ENCODE measurements around the gene AMIGO1.

AMIGO1 gene

DNA sequence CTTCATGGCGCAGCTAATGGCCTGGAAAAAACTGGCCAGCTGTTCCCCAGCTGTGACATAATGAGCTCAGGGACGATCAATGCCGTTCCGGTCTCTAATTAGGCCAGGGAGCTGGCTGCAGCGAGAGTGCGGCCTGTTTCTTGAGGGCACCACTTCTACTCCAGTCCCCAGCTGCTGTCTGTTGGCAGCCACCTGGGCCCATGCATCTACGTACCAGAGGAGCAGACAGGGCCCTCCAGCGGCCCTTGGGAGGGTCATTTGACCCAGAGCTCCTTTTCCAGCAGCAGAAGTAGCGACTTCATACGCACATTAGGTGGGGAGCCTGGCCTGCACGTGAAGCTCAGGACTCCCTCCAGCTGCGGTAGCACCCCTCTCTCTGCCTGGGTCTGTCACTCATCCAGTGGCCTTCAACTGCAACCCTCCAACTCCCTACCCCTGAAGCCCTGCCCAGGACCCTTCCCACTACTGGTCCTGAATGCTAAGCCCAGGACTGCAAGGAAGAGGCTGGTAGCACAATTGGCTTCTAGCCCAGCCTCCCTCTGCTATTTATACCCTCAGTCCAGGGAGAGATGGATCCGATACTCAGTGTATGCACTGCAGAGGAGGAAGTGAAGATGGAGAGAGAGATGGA lies 21.0 kb upstream of the AMIGO1 start:
- FAIRE-seq (no peak), DNase-seq (ENCODE audit: insufficient read length) (no peak)
- TF ChIP-seq POLR2AphosphoS5 (IDR thresholded peaks at IDR 0.05; ENCODE audit: low read depth, low read length) (no peak), TAF1 (IDR thresholded peaks at IDR 0.05; ENCODE audit: borderline replicate concordance, low read depth, low read length) (no peak), POLR2A (IDR thresholded peaks at IDR 0.05; ENCODE audit: low read depth, low read length) (no peak)

DNA sequence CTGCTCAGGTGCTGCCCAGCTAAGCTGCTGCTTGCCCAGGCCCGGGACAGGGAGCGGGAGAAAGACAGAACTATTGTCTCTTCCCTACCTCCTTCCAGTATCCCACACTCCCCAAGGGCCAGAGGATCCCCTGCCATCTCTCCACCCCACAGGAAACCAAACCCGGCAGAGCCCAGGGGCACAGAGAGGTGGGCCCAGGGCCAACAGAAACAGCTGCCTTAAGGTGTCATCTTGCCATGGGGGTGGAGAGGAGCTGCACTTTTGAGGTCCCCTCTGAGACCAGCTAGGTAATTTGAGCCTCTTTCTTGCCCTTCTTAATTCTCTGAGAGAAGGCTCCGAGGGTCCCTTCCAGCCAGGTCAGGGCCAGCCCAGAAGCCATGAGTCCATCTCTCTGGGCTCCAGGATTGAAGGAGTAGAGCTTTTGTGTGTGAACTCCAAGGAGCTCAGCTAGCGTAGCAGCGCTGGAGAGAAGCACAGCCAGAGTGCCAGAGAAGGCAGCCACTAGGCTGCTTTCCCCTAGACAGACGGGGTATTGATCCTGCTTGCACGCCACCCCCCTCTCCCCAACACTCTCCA lies 20.4 kb upstream of the AMIGO1 start:
- no peak for FAIRE-seq
- TF ChIP-seq POLR2AphosphoS5 (IDR thresholded peaks at IDR 0.05; ENCODE audit: low read depth, low read length): no peak
- TF ChIP-seq TAF1 (IDR thresholded peaks at IDR 0.05; ENCODE audit: borderline replicate concordance, low read depth, low read length): no peak
- TF ChIP-seq POLR2A (IDR thresholded peaks at IDR 0.05; ENCODE audit: low read depth, low read length): no peak
- no peak for DNase-seq (ENCODE audit: insufficient read length)

- FAIRE-seq (no peak), DNase-seq (ENCODE audit: insufficient read length) (no peak)
- TF ChIP-seq POLR2AphosphoS5 (IDR thresholded peaks at IDR 0.05; ENCODE audit: low read depth, low read length) (no peak), POLR2A (IDR thresholded peaks at IDR 0.05; ENCODE audit: low read depth, low read length) (no peak), TAF1 (IDR thresholded peaks at IDR 0.05; ENCODE audit: borderline replicate concordance, low read depth, low read length) (no peak)
Measured at GRCh38 chr1:109528712-109529111, 19.2 kb upstream of the AMIGO1 start.

GRCh38 chr1:109527846-109528695 lies 18.5 kb upstream of the AMIGO1 start:
- DNase-seq (ENCODE audit: insufficient read length) (no peak), FAIRE-seq (no peak)
- TF ChIP-seq TAF1 (IDR thresholded peaks at IDR 0.05; ENCODE audit: borderline replicate concordance, low read depth, low read length): no peak
- no peak for TF ChIP-seq POLR2AphosphoS5 (IDR thresholded peaks at IDR 0.05; ENCODE audit: low read depth, low read length)
- no peak for TF ChIP-seq POLR2A (IDR thresholded peaks at IDR 0.05; ENCODE audit: low read depth, low read length)

DNA sequence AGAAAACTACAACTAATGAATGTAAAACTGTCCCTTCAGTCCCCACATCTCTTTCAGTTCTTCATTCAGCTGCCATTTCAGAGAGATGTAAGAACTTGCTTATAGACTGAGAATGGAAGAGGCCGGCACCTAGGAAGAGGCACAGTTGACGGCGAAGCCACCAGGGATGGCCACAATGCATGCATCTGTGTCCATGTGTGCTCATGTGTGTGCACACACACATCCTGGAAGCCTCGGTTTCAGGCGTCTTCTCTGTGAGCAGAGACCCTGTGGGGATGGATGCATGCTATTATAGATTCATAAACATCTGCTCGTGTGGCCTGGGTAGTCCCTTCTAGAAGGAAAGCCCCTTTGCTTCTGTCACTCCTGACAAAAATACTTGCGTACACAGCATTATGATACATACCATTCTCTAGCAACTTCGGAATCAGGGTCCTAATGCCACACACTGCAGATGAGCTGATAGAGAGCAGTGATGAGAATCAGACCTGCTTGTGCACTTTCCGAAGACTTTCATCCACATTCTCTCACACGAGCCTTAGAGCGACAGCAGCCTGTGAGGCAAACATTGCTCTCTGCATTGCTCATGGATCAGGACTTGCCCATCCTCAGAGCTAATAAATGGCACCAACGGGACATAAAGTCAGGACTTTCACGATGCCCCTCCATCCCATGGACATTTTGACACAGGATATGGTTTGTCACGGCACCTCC lies 17.7 kb upstream of the AMIGO1 start:
- no peak for DNase-seq (ENCODE audit: insufficient read length)
- peak; percentile 19; the same call in 1 of the 2 replicates for TF ChIP-seq POLR2A (IDR thresholded peaks at IDR 0.05; ENCODE audit: low read depth, low read length)
- no peak for TF ChIP-seq TAF1 (IDR thresholded peaks at IDR 0.05; ENCODE audit: borderline replicate concordance, low read depth, low read length)
- TF ChIP-seq POLR2AphosphoS5 (IDR thresholded peaks at IDR 0.05; ENCODE audit: low read depth, low read length): 0 out of 2 replicates have a peak, but pooled peaks have one; percentile 31
- FAIRE-seq: peak; percentile 33

- TF ChIP-seq POLR2AphosphoS5 (IDR thresholded peaks at IDR 0.05; ENCODE audit: low read depth, low read length) (no peak), TAF1 (IDR thresholded peaks at IDR 0.05; ENCODE audit: borderline replicate concordance, low read depth, low read length) (no peak), POLR2A (IDR thresholded peaks at IDR 0.05; ENCODE audit: low read depth, low read length) (no peak)
- no peak for DNase-seq (ENCODE audit: insufficient read length)
- FAIRE-seq: no peak
Measured at GRCh38 chr1:109523706-109524105, 14.2 kb upstream of the AMIGO1 start.

DNA sequence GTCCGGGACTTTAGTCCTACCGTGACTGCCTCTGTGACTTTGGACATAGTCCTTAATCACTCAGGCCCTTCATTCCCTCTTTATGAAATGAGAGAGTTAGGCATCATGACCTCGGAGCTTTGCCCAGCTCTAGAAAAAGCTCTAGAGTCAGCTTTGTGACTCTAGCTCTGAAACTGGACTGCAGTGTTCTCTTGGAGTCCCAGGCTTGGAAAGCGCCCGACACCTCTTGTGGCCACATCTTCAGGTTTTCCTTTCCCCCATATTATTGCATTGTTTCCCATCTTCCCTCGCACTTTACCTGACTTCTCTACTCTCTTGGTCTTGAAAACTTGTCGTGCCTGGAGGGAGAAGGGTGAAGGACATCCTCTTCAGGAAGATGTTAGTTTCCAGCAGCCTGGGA lies 12.5 kb upstream of the AMIGO1 start:
- TF ChIP-seq POLR2A (IDR thresholded peaks at IDR 0.05; ENCODE audit: low read depth, low read length) (no peak), POLR2AphosphoS5 (IDR thresholded peaks at IDR 0.05; ENCODE audit: low read depth, low read length) (no peak), TAF1 (IDR thresholded peaks at IDR 0.05; ENCODE audit: borderline replicate concordance, low read depth, low read length) (no peak)
- FAIRE-seq: no peak

DNA sequence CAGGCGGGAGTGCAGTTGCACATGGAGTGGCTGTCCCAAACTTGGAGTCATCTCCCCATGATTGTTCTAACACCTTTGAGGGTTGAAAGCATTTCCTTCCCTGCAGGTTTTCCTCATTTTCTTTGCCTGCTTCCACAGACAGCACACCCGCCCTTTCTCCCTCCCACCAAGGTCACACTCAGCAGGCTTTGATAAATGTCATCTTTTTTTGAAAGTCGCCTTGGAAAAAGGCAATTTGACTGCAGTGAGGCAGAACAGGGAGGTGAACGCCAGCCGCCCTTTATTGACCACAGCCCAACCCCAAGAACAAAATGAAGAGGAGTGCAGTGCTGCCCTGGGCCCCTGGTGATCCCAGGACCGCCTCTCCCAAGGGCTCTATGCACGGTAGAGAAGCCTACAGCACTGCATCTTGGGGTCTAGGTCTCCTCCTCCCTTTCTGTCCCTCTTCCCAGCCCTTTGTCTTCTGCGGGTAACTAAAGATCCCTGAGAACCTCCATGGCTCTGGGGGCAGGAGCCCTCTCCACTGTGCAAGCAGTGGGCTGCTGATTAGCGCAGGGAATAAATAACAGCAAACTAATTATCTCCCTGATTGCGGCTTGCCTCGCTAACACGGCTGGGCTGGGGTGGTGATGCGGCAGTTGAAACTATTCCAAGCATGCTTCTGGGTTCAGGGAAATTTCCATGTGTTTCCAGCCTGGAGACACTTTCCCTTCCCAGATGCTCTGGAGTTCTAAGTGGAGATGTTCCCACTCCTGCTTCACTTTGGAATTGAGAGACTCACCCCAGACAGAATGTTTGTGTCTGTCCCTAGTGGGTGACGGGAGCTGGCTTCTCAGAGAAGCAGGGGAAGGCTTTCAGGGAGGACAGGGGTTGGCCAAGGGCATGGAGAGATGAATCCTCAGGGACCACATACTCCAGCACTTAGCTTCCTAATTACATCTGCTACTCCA lies 11.8 kb upstream of the AMIGO1 start:
- FAIRE-seq: no peak
- TF ChIP-seq POLR2A (IDR thresholded peaks at IDR 0.05; ENCODE audit: low read depth, low read length) (no peak), POLR2AphosphoS5 (IDR thresholded peaks at IDR 0.05; ENCODE audit: low read depth, low read length) (no peak), TAF1 (IDR thresholded peaks at IDR 0.05; ENCODE audit: borderline replicate concordance, low read depth, low read length) (no peak)
- no peak for DNase-seq (ENCODE audit: insufficient read length)

More for the DNA sequence above, 12.5 kb upstream of the AMIGO1 start:
- no peak for DNase-seq (ENCODE audit: insufficient read length)

- no peak for FAIRE-seq
Measured at GRCh38 chr1:109517337-109517736, 7.8 kb upstream of the AMIGO1 start.

DNA sequence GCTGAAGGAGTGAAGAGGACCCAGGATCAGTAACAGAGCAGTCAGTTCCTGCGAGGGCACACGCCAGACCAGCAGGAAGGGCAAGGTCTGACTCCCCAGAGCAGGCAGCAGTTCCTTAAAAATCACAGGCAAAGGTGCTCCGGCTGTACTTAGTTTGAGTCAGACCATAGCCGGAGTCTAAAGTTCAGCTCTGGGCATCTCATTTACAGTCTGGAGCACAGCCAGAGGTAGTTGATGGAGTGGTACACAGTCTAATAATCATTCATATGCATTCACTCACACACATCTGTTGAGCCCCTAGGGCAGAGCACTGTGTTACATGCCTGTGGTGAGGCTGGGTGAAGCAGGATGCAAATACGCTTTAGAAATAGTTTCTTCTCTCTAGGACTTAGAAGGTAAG lies 7.3 kb upstream of the AMIGO1 start:
- DNase-seq (ENCODE audit: insufficient read length): no peak
- no peak for FAIRE-seq
- TF ChIP-seq POLR2AphosphoS5 (IDR thresholded peaks at IDR 0.05; ENCODE audit: low read depth, low read length): no peak
- TF ChIP-seq TAF1 (IDR thresholded peaks at IDR 0.05; ENCODE audit: borderline replicate concordance, low read depth, low read length): no peak
- no peak for TF ChIP-seq POLR2A (IDR thresholded peaks at IDR 0.05; ENCODE audit: low read depth, low read length)

More at GRCh38 chr1:109517337-109517736, 7.8 kb upstream of the AMIGO1 start:
- TF ChIP-seq POLR2AphosphoS5 (IDR thresholded peaks at IDR 0.05; ENCODE audit: low read depth, low read length): no peak
- TF ChIP-seq POLR2A (IDR thresholded peaks at IDR 0.05; ENCODE audit: low read depth, low read length): no peak
- no peak for TF ChIP-seq TAF1 (IDR thresholded peaks at IDR 0.05; ENCODE audit: borderline replicate concordance, low read depth, low read length)
- no peak for DNase-seq (ENCODE audit: insufficient read length)

Measured in GM12892 (cell line).